ENCODE results near the gene CDH23. TPM values are rescaled to one million over a fixed set of nuclear protein-coding genes. Genes with fewer than 3 reads are reported as not detected.

The CDH23 gene
- total and polyA plus RNA-seq, 9 of the 15 experiments (the other 6 are each of a cell fraction or from before 2014, with no cell fraction given): 0.18 to 1.2 (median 0.47) TPM

- TF ChIP-seq HMBOX1 (IDR thresholded peaks at IDR 0.05) (peak; percentile 97), FOSL1 (tag; conservative IDR thresholded peaks at IDR 0.05) (peak; percentile 72), NR2C2 (CRISPR knock-in tag; IDR thresholded peaks at IDR 0.05) (no peak), NR2C2 (tag; IDR thresholded peaks at IDR 0.05) (no peak), GABPA (tag; conservative IDR thresholded peaks at IDR 0.05; ENCODE audit: low read depth) (peak; percentile 72), ZBTB40 (IDR thresholded peaks at IDR 0.05) (peak; percentile 58; the same call in 1 of the 2 replicates), ZBTB40 (CRISPR knock-in tag; IDR thresholded peaks at IDR 0.05) (no peak), ZNF507 (tag; conservative IDR thresholded peaks at IDR 0.05) (no peak)
Measured at GRCh38 chr10:71613261-71613777, 216.6 kb downstream of the CDH23 start (continued).
